ENCODE data around the gene CHCT1. TPM values are rescaled to one million over a fixed set of nuclear protein-coding genes. Genes with fewer than 3 reads are reported as not detected.
"Not testable (repeated sequence)": the region's sequence is repeated elsewhere in the genome, so short reads cannot be mapped to it uniquely, and the experiment has no call there.

CHCT1 gene
- total and polyA plus RNA-seq, 2 donors (not counting 1 experiment from before 2014, with no cell fraction given), result not detected

DNA sequence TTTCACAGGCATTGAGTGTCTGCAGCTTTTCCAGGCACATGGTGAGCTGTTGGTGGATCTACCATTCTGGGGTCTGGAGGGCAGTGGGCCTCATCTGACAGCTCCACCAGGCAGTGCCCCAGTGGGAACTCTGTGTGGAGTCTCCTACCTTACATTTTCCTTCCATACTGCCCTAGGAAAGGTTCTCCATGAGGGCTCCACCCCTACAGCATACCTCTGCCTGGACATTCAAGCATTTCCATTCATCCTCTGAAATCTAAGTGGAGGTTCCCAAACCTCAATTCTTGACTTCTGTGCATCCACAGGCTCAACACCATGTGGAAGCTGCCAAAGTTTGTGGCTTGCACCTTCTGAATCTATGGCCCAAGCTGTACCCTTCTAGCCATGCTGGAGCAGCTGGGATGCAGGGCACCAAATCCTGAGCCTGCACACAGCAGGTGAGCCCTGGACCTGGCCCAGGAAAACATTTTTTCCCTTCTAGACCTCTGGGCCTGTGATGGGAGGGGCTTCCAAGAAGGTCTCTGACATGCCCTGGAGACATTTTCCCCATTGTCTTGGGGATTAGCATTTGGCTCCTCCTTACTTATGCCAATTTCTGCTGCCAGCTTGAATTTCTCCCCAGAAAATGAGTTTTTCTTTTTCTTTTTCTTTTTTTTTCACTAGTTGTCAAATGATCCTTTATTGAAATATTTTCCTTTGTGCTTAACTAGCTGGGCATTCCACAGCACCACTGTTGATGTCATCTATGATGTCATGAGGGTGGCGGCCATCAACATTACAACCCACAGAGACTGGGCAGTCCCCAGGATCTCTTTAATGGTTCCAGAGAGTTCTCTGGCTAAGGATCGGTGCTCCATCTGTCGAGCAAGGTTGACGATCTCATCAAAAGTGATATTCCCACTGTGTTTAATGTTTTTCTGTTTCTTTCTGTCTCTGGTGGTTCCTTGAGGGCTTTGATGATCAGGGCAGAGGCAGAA, 11.0 kb downstream of the CHCT1 start:
- H4K20me1 ChIP-seq (ENCODE audit: control insufficient read depth, insufficient read depth, low read length, poor library complexity, severe bottlenecking); H3K4me3 ChIP-seq (ENCODE audit: control extremely low read depth in 1 of 5, extremely low read depth in 1 of 5, insufficient read depth in 1 of 5, low read depth in 2 of 5, low read length in 4 of 5); intact Hi-C loops (cut with micrococcal nuclease); DNase-seq; H3K36me3 ChIP-seq (replicated peaks in 1 of 2; ENCODE audit: control extremely low read depth in 1 of 2, control insufficient read depth in 1 of 2, extremely low read depth in 1 of 2, insufficient read depth in 2 of 2, low read length in 1 of 2); H3K4me1 ChIP-seq (ENCODE audit: control insufficient read depth in 2 of 2, insufficient read depth in 2 of 2, low read length in 2 of 2); H3K9me3 Mint-ChIP-seq (ENCODE audit: insufficient read depth); H3K4me3 Mint-ChIP-seq; H2AFZ ChIP-seq (ENCODE audit: insufficient read depth, low read depth, low read length, poor library complexity, severe bottlenecking); H3K27ac ChIP-seq (ENCODE audit: low read length in 2 of 2); POLR2A ChIA-PET; H3K4me1 Mint-ChIP-seq; H3K27me3 ChIP-seq (replicated peaks in 1 of 4; ENCODE audit: control extremely low read depth in 1 of 4, control insufficient read depth in 3 of 4, insufficient read depth in 4 of 4, low read length in 3 of 4); H3K79me2 ChIP-seq (ENCODE audit: control insufficient read depth, insufficient read depth, low read length); H3K9ac ChIP-seq (ENCODE audit: low read length); H3K27me3 Mint-ChIP-seq; H3K27ac Mint-ChIP-seq; H3K4me2 ChIP-seq (replicated peaks; ENCODE audit: low read depth, low read length, poor library complexity, severe bottlenecking); ATAC-seq (ENCODE audit: low read depth): not testable (repeated sequence)
- WGBS (ENCODE audit: insufficient coverage), result 100% methylated on average over 2 of the region's 4 CpGs
- CTCF ChIA-PET, result interaction anchor here (0.8 to 1.6 kb wide), 7 partner anchors 10 to 291 kb away, joined by 3 to 6 read pairs (median 3); no protein-coding TSS in a partner anchor
- peaks cover 0 to 12% (median 9%) of the 10 kb centered on the region in 3 donors for H3K9me3 ChIP-seq (ENCODE audit: control extremely low read depth in 1 of 3, control insufficient read depth in 2 of 3, insufficient read depth in 1 of 3, low read length in 2 of 3)

- intact Hi-C loops (cut with micrococcal nuclease), result loop anchor here (1.0 kb wide), 3 partner anchors 14 to 292 kb away; no protein-coding TSS in a partner anchor
- no peak overlapping the region for H3K4me3 ChIP-seq (ENCODE audit: control extremely low read depth in 1 of 5, extremely low read depth in 1 of 5, insufficient read depth in 1 of 5, low read depth in 2 of 5, low read length in 4 of 5)
- POLR2A ChIA-PET, result no interaction called here
- WGBS (ENCODE audit: insufficient coverage), result 89% methylated on average over 18 of the region's 28 CpGs
- H3K9ac ChIP-seq (ENCODE audit: low read length), result no peak overlapping the region
- H3K4me1 ChIP-seq (ENCODE audit: control insufficient read depth in 2 of 2, insufficient read depth in 2 of 2, low read length in 2 of 2), result no peaks in the 10 kb centered on the region
- H3K36me3 ChIP-seq (replicated peaks in 1 of 2; ENCODE audit: control extremely low read depth in 1 of 2, control insufficient read depth in 1 of 2, extremely low read depth in 1 of 2, insufficient read depth in 2 of 2, low read length in 1 of 2), result no peaks in the 10 kb centered on the region
- no peak overlapping the region for H3K27ac ChIP-seq (ENCODE audit: low read length in 2 of 2)
- no peak overlapping the region for H2AFZ ChIP-seq (ENCODE audit: insufficient read depth, low read depth, low read length, poor library complexity, severe bottlenecking)
- H3K9me3 ChIP-seq (ENCODE audit: control extremely low read depth in 1 of 3, control insufficient read depth in 2 of 3, insufficient read depth in 1 of 3, low read length in 2 of 3), result peaks cover 0 to 12% (median 9%) of the 10 kb centered on the region in 3 donors
- Mint-ChIP-seq H3K4me3 (no peak overlapping the region), H3K4me1 (no peaks in the 10 kb centered on the region), H3K27ac (no peak overlapping the region), H3K9me3 (ENCODE audit: insufficient read depth) (no peaks in the 10 kb centered on the region), H3K27me3 (peaks cover 9% of the 10 kb centered on the region)
- no peaks in the 10 kb centered on the region for H4K20me1 ChIP-seq (ENCODE audit: control insufficient read depth, insufficient read depth, low read length, poor library complexity, severe bottlenecking)
- ATAC-seq (ENCODE audit: low read depth) (peak; percentile 85), DNase-seq (peak; percentile 79)
- no peak for TF ChIP-seq EZH2 (IDR thresholded peaks at IDR 0.05; ENCODE audit: borderline replicate concordance, insufficient read depth, low read depth, low read length, poor library complexity, severe bottlenecking)
- TF ChIP-seq, protein P1, sequence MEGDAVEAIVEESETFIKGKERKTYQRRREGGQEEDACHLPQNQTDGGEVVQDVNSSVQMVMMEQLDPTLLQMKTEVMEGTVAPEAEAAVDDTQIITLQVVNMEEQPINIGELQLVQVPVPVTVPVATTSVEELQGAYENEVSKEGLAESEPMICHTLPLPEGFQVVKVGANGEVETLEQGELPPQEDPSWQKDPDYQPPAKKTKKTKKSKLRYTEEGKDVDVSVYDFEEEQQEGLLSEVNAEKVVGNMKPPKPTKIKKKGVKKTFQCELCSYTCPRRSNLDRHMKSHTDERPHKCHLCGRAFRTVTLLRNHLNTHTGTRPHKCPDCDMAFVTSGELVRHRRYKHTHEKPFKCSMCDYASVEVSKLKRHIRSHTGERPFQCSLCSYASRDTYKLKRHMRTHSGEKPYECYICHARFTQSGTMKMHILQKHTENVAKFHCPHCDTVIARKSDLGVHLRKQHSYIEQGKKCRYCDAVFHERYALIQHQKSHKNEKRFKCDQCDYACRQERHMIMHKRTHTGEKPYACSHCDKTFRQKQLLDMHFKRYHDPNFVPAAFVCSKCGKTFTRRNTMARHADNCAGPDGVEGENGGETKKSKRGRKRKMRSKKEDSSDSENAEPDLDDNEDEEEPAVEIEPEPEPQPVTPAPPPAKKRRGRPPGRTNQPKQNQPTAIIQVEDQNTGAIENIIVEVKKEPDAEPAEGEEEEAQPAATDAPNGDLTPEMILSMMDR (IDR thresholded peaks at IDR 0.05), result peak; percentile 90
- no peak overlapping the region for H3K4me2 ChIP-seq (replicated peaks; ENCODE audit: low read depth, low read length, poor library complexity, severe bottlenecking)
- no peaks in the 10 kb centered on the region for H3K79me2 ChIP-seq (ENCODE audit: control insufficient read depth, insufficient read depth, low read length)
- CTCF ChIA-PET, result interaction anchor here (0.6 to 1.6 kb wide), 10 partner anchors 12 to 293 kb away, joined by 3 to 11 read pairs (median 4); no protein-coding TSS in a partner anchor
- H3K27me3 ChIP-seq (replicated peaks in 1 of 4; ENCODE audit: control extremely low read depth in 1 of 4, control insufficient read depth in 3 of 4, insufficient read depth in 4 of 4, low read length in 3 of 4), result no peaks in the 10 kb centered on the region
Observed at GRCh38 chr17:60435244-60436167, 13.2 kb downstream of the CHCT1 start.
